ENCODE results near the gene SAP25.
"Not testable (repeated sequence)": the region's sequence is repeated elsewhere in the genome, so short reads cannot be mapped to it uniquely, and the experiment has no call there.

SAP25 gene

GRCh38 chr7:100535982-100536381 is 37.7 kb downstream of the SAP25 start:
- not testable (repeated sequence) for DNase-seq (ENCODE audit: low read depth)

GRCh38 chr7:100532165-100533022 is 41.3 kb downstream of the SAP25 start:
- DNase-seq (ENCODE audit: low read depth): no peak

GRCh38 chr7:100528108-100528866 is 45.4 kb downstream of the SAP25 start:
- not testable (repeated sequence) for DNase-seq (ENCODE audit: low read depth)

- not testable (repeated sequence) for DNase-seq (ENCODE audit: low read depth)
These were observed 50.5 kb downstream of the SAP25 start for GRCh38 chr7:100523192-100523591.

Measured in activated T-cell treated with anti-CD3 and anti-CD28 coated beads for 48 hours (primary cell).